Neural progenitor cell (in vitro differentiated cells): ENCODE measurements around the gene SERPIND1.

Source experiments
- CTCF ChIP-seq: fragments of 200-600 bp; sonication (generic); IDR thresholded peaks from 2 replicates; pipeline ENCODE4 v1.5.1; 2017; ENCODE audit warnings: antibody characterized with exemption, mild to moderate bottlenecking
- EZH2 ChIP-seq: fragments of 200-600 bp; sonication (generic); IDR thresholded peaks from 2 replicates; pipeline ENCODE4 v1.6.1; 2017; ENCODE audit warnings: antibody characterized with exemption, mild to moderate bottlenecking, moderate library complexity
- EZH2phosphoT487 ChIP-seq: fragments of 200-600 bp; sonication (generic); IDR thresholded peaks from 2 replicates; pipeline ENCODE4 v1.6.1; 2017; ENCODE audit warnings: antibody characterized with exemption

- no peak for TF ChIP-seq CTCF
- TF ChIP-seq EZH2phosphoT487, result no peak
- no peak for TF ChIP-seq EZH2
Measured at GRCh38 chr22:20818471-20818870, 44.6 kb downstream of the SERPIND1 start.
